Mesendoderm (in vitro differentiated cells): ENCODE measurements around the gene ANGEL2.

Experiments used
- DNase-seq: peaks from one replicate; pipeline ENCODE4 v3.0.0; 2013
- H2AK5ac ChIP-seq: 2 replicates; pipeline ENCODE4 v1.6.1; 2013; ENCODE audit warnings: low read length, inconsistent platforms
- H2BK120ac ChIP-seq: 2 replicates; pipeline ENCODE4 v1.6.1; 2013; ENCODE audit warnings: low read depth, mild to moderate bottlenecking, low read length, moderate library complexity, mixed read lengths
- H2BK15ac ChIP-seq: replicated peaks from 2 replicates; pipeline ENCODE4 v1.6.1; 2013; ENCODE audit warnings: low read depth, mild to moderate bottlenecking, moderate library complexity
- H2BK5ac ChIP-seq: 2 replicates; pipeline ENCODE4 v1.6.1; 2013; ENCODE audit warnings: low read length, inconsistent platforms
- H3K18ac ChIP-seq: 2 replicates; pipeline ENCODE4 v1.6.1; 2013; ENCODE audit warnings: mild to moderate bottlenecking, low read length, mixed read lengths
- H3K23ac ChIP-seq: one replicate; pipeline ENCODE4 v1.6.1; 2013; ENCODE audit warnings: low read length
- H3K27ac ChIP-seq: 2 replicates; pipeline ENCODE4 v1.5.1; 2013; ENCODE audit warnings: low read depth, mild to moderate bottlenecking, inconsistent platforms, low read length, moderate library complexity
- H3K27me3 ChIP-seq: 2 replicates; pipeline ENCODE4 v1.6.1; 2013; ENCODE audit warnings: low read length, control low read depth, mild to moderate bottlenecking, inconsistent platforms; ENCODE audit not compliant: insufficient read depth, poor library complexity
- H3K36me3 ChIP-seq: 2 replicates; pipeline ENCODE4 v1.6.1; 2013; ENCODE audit warnings: low read length, inconsistent platforms; ENCODE audit not compliant: control insufficient read depth, insufficient read depth
- H3K4ac ChIP-seq: one replicate; pipeline ENCODE4 v1.6.1; 2013; ENCODE audit warnings: low read depth, mild to moderate bottlenecking, low read length, moderate library complexity
- H3K4me1 ChIP-seq: 2 replicates; pipeline ENCODE4 v1.6.1; 2013; ENCODE audit warnings: low read depth, low read length, inconsistent platforms; ENCODE audit not compliant: control insufficient read depth
- H3K4me2 ChIP-seq: 2 replicates; pipeline ENCODE4 v1.6.1; 2013; ENCODE audit warnings: low read length
- H3K4me3 ChIP-seq: 2 replicates; pipeline ENCODE4 v1.5.1; 2013; ENCODE audit warnings: mild to moderate bottlenecking, low read length
- H3K56ac ChIP-seq: one replicate; pipeline ENCODE4 v1.6.1; 2013; ENCODE audit warnings: low read length
- H3K79me1 ChIP-seq: 2 replicates; pipeline ENCODE4 v1.6.1; 2013; ENCODE audit warnings: low read length, inconsistent platforms
- H3K79me2 ChIP-seq: 2 replicates; pipeline ENCODE4 v1.6.1; 2013; ENCODE audit warnings: mild to moderate bottlenecking, low read length; ENCODE audit not compliant: control insufficient read depth, insufficient read depth
- H3K9ac ChIP-seq: 2 replicates; pipeline ENCODE4 v1.6.1; 2013; ENCODE audit warnings: low read length, inconsistent platforms
- H4K5ac ChIP-seq: one replicate; pipeline ENCODE4 v1.6.1; 2013; ENCODE audit warnings: low read length
- H4K8ac ChIP-seq: one replicate; pipeline ENCODE4 v1.6.1; 2013; ENCODE audit warnings: low read depth, mild to moderate bottlenecking, control low read depth, low read length, moderate library complexity
- WGBS: extraction: QIAGEN DNeasy Blood & Tissue Kit; methylation state at CpG from one replicate; pipeline ENCODE4 v1.1.7; 2013; ENCODE audit warnings: low lambda C conversion rate, missing lambda C conversion rate; ENCODE audit not compliant: insufficient coverage; ENCODE audit errors: extremely low coverage; 5-methylcytosine and 5-hydroxymethylcytosine counted together

ANGEL2 gene

GRCh38 chr1:212986551-212986950, 29.1 kb downstream of the ANGEL2 start:
- no peak overlapping the region for H3K27ac ChIP-seq
- DNase-seq, result no peak

DNA sequence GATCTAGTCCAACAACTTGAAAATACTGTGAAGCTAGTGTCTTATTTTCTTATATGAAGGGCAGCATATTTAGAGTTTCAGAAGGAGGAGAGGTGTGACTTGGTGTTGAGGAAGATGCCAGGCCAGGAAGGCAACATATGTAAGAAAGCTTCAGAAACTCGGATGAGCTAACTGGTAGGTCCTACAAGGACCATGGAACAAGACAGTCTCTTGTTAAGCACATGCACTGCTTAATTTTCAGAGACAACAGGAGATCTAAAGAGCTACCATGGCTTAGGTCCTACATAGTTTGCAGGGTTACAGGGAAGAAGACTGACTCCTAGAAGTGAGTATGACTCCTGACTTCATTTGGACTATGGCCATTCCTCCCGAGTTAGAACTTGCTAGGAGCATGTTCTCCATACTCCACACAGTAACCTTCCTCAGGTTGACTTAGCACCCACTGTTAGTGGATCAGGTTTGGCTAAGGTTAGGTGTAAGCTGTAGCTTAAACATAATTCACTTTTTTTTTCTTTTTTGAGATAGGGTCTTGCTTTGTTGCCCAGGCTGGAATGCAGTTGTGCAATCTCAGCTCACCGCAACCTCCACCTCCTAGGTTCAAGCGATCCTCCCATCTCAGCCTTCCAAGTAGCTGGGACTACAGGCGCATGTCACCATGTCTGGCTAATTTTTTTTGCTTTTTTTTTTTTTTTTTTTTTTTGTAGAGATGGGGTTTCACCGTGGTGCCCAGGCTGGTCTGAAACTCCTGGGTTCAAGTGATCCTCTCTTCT, 31.0 kb downstream of the ANGEL2 start:
- H3K27me3 ChIP-seq, result no peaks in the 10 kb centered on the region
- no peak overlapping the region for H3K4me3 ChIP-seq
- H3K36me3 ChIP-seq, result peaks cover 1% of the 10 kb centered on the region
- WGBS, result no CpG with 5 or more reads among the region's 6 CpGs
- no peak overlapping the region for H4K8ac ChIP-seq
- H3K18ac ChIP-seq, result no peak overlapping the region
- H2BK5ac ChIP-seq, result no peak overlapping the region
- no peak overlapping the region for H3K9ac ChIP-seq
- no peak overlapping the region for H3K56ac ChIP-seq
- H2AK5ac ChIP-seq, result no peak overlapping the region
- no peaks in the 10 kb centered on the region for H3K79me1 ChIP-seq
- no peak overlapping the region for H3K23ac ChIP-seq
- H2BK120ac ChIP-seq, result no peak overlapping the region
- no peaks in the 10 kb centered on the region for H3K79me2 ChIP-seq
- H3K27ac ChIP-seq, result no peak overlapping the region
- no peak overlapping the region for H2BK15ac ChIP-seq
- H4K5ac ChIP-seq, result no peak overlapping the region
- H3K4ac ChIP-seq, result no peak overlapping the region
- no peak for DNase-seq
- H3K4me2 ChIP-seq, result no peak overlapping the region
- no peaks in the 10 kb centered on the region for H3K4me1 ChIP-seq

More at GRCh38 chr1:212986551-212986950, 29.1 kb downstream of the ANGEL2 start:
- no peak overlapping the region for H3K4ac ChIP-seq
- no peak overlapping the region for H4K8ac ChIP-seq
- H3K4me2 ChIP-seq, result no peak overlapping the region
- WGBS, result no CpG with 5 or more reads among the region's 2 CpGs
- no peak overlapping the region for H3K18ac ChIP-seq
- no peak overlapping the region for H3K4me3 ChIP-seq
- no peak overlapping the region for H2BK5ac ChIP-seq
- peaks cover 1% of the 10 kb centered on the region for H3K36me3 ChIP-seq
- no peak overlapping the region for H2AK5ac ChIP-seq
- H3K4me1 ChIP-seq, result no peaks in the 10 kb centered on the region
- no peak overlapping the region for H2BK120ac ChIP-seq
- H3K9ac ChIP-seq, result no peak overlapping the region
- H3K79me2 ChIP-seq, result no peaks in the 10 kb centered on the region
- no peak overlapping the region for H2BK15ac ChIP-seq
- no peaks in the 10 kb centered on the region for H3K27me3 ChIP-seq
- no peak overlapping the region for H3K23ac ChIP-seq
- no peak overlapping the region for H4K5ac ChIP-seq
- H3K79me1 ChIP-seq, result no peaks in the 10 kb centered on the region
- H3K56ac ChIP-seq, result no peak overlapping the region

DNA sequence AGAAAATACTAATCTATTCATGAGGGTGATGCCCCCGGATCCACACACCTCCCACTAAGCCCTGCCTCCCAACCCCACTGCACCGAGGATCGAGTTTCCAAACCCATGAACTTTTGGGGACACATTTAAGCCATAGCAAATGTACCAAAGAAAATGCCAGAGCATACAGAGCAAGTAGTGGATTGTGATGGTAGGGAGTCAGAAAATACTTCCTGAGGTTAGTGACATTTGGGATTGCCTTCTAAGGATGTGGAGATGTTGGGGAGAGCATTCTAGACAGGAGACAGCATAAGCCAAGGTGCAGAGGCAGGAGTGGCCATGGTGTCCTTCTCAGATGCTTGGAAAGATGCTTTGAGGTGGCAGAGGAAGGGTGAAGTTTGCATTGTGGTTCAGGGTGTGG, 32.2 kb downstream of the ANGEL2 start:
- Histone ChIP-seq H3K79me1 (no peaks in the 10 kb centered on the region), H3K9ac (no peak overlapping the region), H2BK15ac (no peak overlapping the region), H3K18ac (no peak overlapping the region), H3K4ac (no peak overlapping the region), H2BK120ac (no peak overlapping the region), H3K4me1 (no peaks in the 10 kb centered on the region), H4K8ac (no peak overlapping the region), H2AK5ac (no peak overlapping the region), H3K23ac (no peak overlapping the region), H3K79me2 (no peaks in the 10 kb centered on the region), H3K27me3 (no peaks in the 10 kb centered on the region), H3K36me3 (peaks cover 1% of the 10 kb centered on the region), H2BK5ac (no peak overlapping the region), H3K4me3 (no peak overlapping the region), H4K5ac (no peak overlapping the region), H3K27ac (no peak overlapping the region), H3K4me2 (no peak overlapping the region), H3K56ac (no peak overlapping the region)
- no CpG with 5 or more reads among the region's 3 CpGs for WGBS
- no peak for DNase-seq

GRCh38 chr1:212982430-212983152, 33.1 kb downstream of the ANGEL2 start:
- Histone ChIP-seq H3K79me2 (no peaks in the 10 kb centered on the region), H2BK15ac (no peak overlapping the region), H3K4me1 (no peaks in the 10 kb centered on the region), H4K5ac (no peak overlapping the region), H3K36me3 (peaks cover 1% of the 10 kb centered on the region), H4K8ac (no peak overlapping the region), H3K4ac (no peak overlapping the region), H3K4me3 (no peak overlapping the region), H3K79me1 (no peaks in the 10 kb centered on the region), H2BK5ac (no peak overlapping the region), H3K56ac (no peak overlapping the region), H2AK5ac (no peak overlapping the region), H3K27me3 (no peaks in the 10 kb centered on the region), H3K23ac (no peak overlapping the region), H3K27ac (no peak overlapping the region), H2BK120ac (no peak overlapping the region), H3K9ac (no peak overlapping the region), H3K4me2 (no peak overlapping the region), H3K18ac (no peak overlapping the region)
- no peak for DNase-seq
- no CpG with 5 or more reads among the region's 6 CpGs for WGBS

DNA sequence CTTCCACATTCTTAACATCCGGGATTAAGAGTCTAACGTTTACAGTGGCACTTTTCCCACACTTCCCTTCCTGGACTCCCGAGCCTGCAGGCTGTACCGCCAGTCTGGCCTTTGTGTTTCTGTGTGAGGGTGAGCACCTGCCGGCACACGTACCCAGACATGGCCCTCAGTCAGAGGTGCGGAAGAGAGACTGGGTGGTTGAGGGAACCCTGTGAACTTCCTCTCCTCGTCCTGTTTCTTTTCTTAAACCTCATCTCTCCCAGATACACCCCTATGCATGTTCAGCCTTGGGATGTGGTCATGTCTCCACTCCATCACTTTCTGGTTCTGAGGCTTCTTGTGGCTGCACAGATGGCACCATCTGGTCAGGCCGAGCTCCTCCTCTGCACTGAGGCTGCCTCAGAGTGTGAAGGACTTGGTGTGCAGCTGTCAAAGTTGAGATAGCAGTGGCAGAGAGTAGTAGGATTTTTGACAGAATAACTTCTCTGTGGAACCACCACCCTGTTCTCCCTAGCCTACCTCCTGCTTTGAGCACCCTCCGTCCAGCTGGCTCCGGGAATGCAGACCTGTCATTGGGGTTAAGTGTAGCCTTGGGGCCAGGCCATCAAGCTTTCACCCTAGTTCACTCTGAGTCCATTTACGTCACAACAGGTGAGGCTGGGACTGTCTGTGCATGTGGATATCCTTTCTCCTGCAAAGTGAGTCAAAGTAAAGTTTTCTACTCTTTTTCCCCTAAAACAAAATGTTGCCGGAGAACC, 33.9 kb downstream of the ANGEL2 start:
- Histone ChIP-seq H2AK5ac (no peak overlapping the region), H2BK5ac (no peak overlapping the region), H3K4me1 (no peaks in the 10 kb centered on the region), H3K4ac (no peak overlapping the region), H3K36me3 (peaks cover 1% of the 10 kb centered on the region), H3K27ac (no peak overlapping the region), H3K56ac (no peak overlapping the region), H3K4me3 (no peak overlapping the region), H4K5ac (no peak overlapping the region), H2BK120ac (no peak overlapping the region), H2BK15ac (no peak overlapping the region), H3K4me2 (no peak overlapping the region), H3K27me3 (no peaks in the 10 kb centered on the region), H3K79me2 (no peaks in the 10 kb centered on the region), H4K8ac (no peak overlapping the region), H3K9ac (no peak overlapping the region), H3K18ac (no peak overlapping the region), H3K23ac (no peak overlapping the region), H3K79me1 (no peaks in the 10 kb centered on the region)
- no peak for DNase-seq
- no CpG with 5 or more reads among the region's 13 CpGs for WGBS
